Ishikawa (cell line): ENCODE data around the gene CHD5.

Experiments
- CEBPB ChIP-seq: IDR thresholded peaks from 2 replicates; pipeline ENCODE4 v1.6.1; 2012
- EGR1 ChIP-seq: IDR thresholded peaks from 2 replicates; pipeline ENCODE4 v1.6.1; 2012
- EP300 ChIP-seq: IDR thresholded peaks from 2 replicates; pipeline ENCODE4 v1.6.1; 2012; ENCODE audit warnings: borderline replicate concordance
- FOXM1 ChIP-seq: IDR thresholded peaks from 2 replicates; pipeline ENCODE4 v1.6.1; 2012; ENCODE audit warnings: low read depth, borderline replicate concordance
- MAX ChIP-seq: IDR thresholded peaks from 2 replicates; pipeline ENCODE4 v1.6.1; 2012
- RAD21 ChIP-seq: IDR thresholded peaks from 2 replicates; pipeline ENCODE4 v1.6.1; 2012; ENCODE audit warnings: low read depth
- TAF1 ChIP-seq: IDR thresholded peaks from 2 replicates; pipeline ENCODE4 v1.6.1; 2012; ENCODE audit warnings: low read depth, mild to moderate bottlenecking
- YY1 ChIP-seq: IDR thresholded peaks from 2 replicates; pipeline ENCODE4 v1.6.1; 2012; ENCODE audit warnings: low read depth
- TF ChIP-seq, protein P1 (sequence below): IDR thresholded peaks from 2 replicates; pipeline ENCODE4 v1.6.1; 2012; ENCODE audit warnings: low read depth, mild to moderate bottlenecking
- TF ChIP-seq, protein P2 (sequence below): IDR thresholded peaks from 2 replicates; pipeline ENCODE4 v1.6.1; 2012

DNA sequence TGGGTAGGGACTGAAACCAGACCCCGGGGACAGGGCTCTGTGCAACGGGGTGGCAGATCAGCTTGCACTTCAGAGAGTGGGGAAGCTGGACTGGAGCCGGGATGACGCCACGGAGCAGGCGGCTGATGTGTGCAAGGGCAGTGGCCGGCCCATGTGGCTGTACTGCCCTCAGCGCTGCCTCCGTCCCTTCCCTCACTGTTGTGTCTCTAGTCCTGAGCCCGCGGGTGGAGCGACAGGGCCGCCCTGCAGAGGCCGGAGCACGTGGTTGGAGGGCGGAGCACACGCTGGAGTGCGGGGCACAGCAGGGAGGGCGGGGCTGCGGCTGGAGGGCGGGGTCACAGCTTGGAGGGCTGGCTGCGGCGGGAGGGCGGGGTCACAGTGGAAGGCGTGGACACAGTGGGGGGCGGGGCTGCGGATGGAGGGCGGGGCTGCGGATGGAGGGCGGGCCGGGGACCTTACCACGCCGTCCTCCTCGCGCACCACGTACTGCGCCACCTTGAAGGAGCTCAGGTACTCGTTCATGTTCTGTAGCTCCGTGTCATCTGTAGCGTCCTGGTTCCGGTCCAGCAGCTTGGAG, 52.4 kb downstream of the CHD5 start:
- TF ChIP-seq EGR1, result no peak
- no peak for TF ChIP-seq CEBPB
- TF ChIP-seq TAF1, result no peak
- peak; percentile 99 for TF ChIP-seq MAX
- TF ChIP-seq FOXM1, result no peak
- TF ChIP-seq EP300, result no peak
- TF ChIP-seq RAD21, result no peak
- TF ChIP-seq, protein P1, sequence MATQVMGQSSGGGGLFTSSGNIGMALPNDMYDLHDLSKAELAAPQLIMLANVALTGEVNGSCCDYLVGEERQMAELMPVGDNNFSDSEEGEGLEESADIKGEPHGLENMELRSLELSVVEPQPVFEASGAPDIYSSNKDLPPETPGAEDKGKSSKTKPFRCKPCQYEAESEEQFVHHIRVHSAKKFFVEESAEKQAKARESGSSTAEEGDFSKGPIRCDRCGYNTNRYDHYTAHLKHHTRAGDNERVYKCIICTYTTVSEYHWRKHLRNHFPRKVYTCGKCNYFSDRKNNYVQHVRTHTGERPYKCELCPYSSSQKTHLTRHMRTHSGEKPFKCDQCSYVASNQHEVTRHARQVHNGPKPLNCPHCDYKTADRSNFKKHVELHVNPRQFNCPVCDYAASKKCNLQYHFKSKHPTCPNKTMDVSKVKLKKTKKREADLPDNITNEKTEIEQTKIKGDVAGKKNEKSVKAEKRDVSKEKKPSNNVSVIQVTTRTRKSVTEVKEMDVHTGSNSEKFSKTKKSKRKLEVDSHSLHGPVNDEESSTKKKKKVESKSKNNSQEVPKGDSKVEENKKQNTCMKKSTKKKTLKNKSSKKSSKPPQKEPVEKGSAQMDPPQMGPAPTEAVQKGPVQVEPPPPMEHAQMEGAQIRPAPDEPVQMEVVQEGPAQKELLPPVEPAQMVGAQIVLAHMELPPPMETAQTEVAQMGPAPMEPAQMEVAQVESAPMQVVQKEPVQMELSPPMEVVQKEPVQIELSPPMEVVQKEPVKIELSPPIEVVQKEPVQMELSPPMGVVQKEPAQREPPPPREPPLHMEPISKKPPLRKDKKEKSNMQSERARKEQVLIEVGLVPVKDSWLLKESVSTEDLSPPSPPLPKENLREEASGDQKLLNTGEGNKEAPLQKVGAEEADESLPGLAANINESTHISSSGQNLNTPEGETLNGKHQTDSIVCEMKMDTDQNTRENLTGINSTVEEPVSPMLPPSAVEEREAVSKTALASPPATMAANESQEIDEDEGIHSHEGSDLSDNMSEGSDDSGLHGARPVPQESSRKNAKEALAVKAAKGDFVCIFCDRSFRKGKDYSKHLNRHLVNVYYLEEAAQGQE, result no peak
- TF ChIP-seq YY1, result no peak
- TF ChIP-seq, protein P2, sequence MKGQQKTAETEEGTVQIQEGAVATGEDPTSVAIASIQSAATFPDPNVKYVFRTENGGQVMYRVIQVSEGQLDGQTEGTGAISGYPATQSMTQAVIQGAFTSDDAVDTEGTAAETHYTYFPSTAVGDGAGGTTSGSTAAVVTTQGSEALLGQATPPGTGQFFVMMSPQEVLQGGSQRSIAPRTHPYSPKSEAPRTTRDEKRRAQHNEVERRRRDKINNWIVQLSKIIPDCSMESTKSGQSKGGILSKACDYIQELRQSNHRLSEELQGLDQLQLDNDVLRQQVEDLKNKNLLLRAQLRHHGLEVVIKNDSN, result peak; percentile 93
